HUES6 (cell line): ENCODE measurements around the gene RPS6KB1.
"Not testable (repeated sequence)": the region's sequence is repeated elsewhere in the genome, so short reads cannot be mapped to it uniquely, and the experiment has no call there.

Experiments used
- H3K27ac ChIP-seq: 2 replicates; pipeline ENCODE4 v1.7.0; 2013; ENCODE audit warnings: low read depth, mild to moderate bottlenecking, low read length, inconsistent platforms
- H3K27me3 ChIP-seq: 2 replicates; pipeline ENCODE4 v1.6.1; 2013; ENCODE audit warnings: low read length; ENCODE audit not compliant: control insufficient read depth, insufficient read depth
- H3K36me3 ChIP-seq: 2 replicates; pipeline ENCODE4 v1.6.1; 2013; ENCODE audit warnings: low read length; ENCODE audit not compliant: control insufficient read depth, insufficient read depth
- H3K4me1 ChIP-seq: 2 replicates; pipeline ENCODE4 v1.6.1; 2013; ENCODE audit warnings: low read length; ENCODE audit not compliant: control insufficient read depth, insufficient read depth
- H3K4me3 ChIP-seq: 2 replicates; pipeline ENCODE4 v1.5.1; 2013; ENCODE audit warnings: low read depth, low read length
- H3K9ac ChIP-seq: one replicate; pipeline ENCODE4 v1.6.1; 2013; ENCODE audit warnings: mild to moderate bottlenecking, low read length
- H3K9me3 ChIP-seq: 2 replicates; pipeline ENCODE4 v1.6.1; 2013; ENCODE audit warnings: low read depth, low read length; ENCODE audit not compliant: control insufficient read depth, insufficient read depth

Gene RPS6KB1

DNA sequence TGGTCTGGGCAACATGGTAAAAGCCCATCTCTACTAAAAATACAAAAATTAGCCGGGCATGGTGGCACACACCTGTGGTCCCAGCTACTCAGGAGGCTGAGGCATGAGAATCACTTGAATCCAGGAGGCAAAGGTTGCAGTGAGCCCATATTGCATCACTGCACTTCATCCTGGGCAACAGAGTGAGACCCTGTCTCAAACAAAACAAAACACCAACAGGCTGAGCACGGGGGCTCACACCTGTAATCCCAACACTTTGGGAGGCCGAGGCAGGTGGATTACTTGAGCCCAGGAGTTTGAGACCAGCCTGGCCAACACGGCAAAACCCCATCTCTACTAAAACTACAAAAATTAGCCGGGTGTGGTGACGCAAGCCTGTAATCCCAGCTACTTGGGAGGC, 82.2 kb downstream of the RPS6KB1 start:
- not testable (repeated sequence) for H3K27me3 ChIP-seq, H3K36me3 ChIP-seq, H3K9me3 ChIP-seq, H3K4me1 ChIP-seq, H3K9ac ChIP-seq, H3K4me3 ChIP-seq, H3K27ac ChIP-seq

DNA sequence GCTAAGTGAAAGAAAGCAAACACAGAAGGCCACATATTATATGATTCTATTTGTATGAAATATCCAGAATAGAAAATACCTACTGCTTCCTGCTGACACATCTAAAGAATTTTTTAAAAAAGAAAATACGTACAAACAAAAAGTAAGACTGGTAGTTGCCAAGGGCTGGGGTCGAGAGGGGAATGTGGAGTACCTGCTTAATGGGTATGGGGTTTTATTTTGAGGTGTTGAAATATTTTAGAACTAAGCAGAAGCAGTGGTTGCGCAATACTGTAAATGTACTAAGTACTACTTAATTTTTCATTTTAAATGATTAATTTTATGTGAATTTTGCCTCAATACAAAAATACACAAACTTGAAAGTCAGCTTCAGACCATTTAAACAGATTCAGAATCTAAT, 103.7 kb downstream of the RPS6KB1 start:
- not testable (repeated sequence) for H3K9ac ChIP-seq, H3K4me3 ChIP-seq, H3K27me3 ChIP-seq, H3K36me3 ChIP-seq, H3K4me1 ChIP-seq, H3K27ac ChIP-seq, H3K9me3 ChIP-seq
